Measurements from ENCODE around the gene EARS2. TPM values are rescaled to one million over a fixed set of nuclear protein-coding genes. Genes with fewer than 3 reads are reported as not detected.
A peak's percentile ranks its signal among the peaks of the same experiment; 100 is the strongest.
"Not testable (repeated sequence)": the region's sequence is repeated elsewhere in the genome, so short reads cannot be mapped to it uniquely, and the experiment has no call there.

Gene EARS2
- polyA plus RNA-seq, 1 experiment: 36.0 TPM

- ChIA-PET POLR2A (no interaction called here), CTCF (interaction anchor here (0.6 to 1.0 kb wide), 3 partner anchors 11 to 185 kb away, joined by 3 read pairs; no protein-coding TSS in a partner anchor)
- Histone ChIP-seq H3K9me3 (ENCODE audit: control insufficient read depth, insufficient read depth, low read length) (no peaks in the 10 kb centered on the region), H3K27me3 (ENCODE audit: control insufficient read depth, insufficient read depth, low read length) (no peaks in the 10 kb centered on the region), H3K27ac (ENCODE audit: low read depth, low read length) (no peak overlapping the region), H3K4me3 (ENCODE audit: low read depth, low read length) (no peak overlapping the region)
- no peak for TF ChIP-seq CTCF (IDR thresholded peaks at IDR 0.05; ENCODE audit: low read depth, low read length)
- no peak for DNase-seq (ENCODE audit: low read depth, low spot score)
Measured at GRCh38 chr16:23549938-23550337, 7.2 kb downstream of the EARS2 start.

DNA sequence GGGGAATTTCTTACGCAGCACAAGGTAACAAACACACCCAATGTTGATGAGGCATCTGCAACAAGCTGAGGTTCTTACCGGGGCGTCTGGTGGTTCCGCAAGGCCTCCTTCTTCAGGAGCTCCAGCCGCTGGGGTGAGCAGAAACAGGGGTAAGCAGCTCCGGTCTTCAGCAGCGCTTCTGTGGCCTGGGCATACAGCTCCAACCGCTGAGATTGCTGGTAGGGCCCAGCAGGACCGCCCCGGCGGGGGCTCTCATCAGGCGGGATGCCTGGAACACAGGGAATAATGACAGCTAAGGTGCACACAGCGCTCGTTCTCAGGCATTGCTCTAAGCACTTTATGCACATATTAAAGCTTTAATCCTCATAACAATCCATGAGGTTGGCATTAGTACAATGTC lies 12.7 kb downstream of the EARS2 start:
- CTCF ChIA-PET: no interaction called here
- TF ChIP-seq CTCF (IDR thresholded peaks at IDR 0.05; ENCODE audit: low read depth, low read length): no peak

GRCh38 chr16:23540817-23541178 lies 16.4 kb downstream of the EARS2 start:
- H3K4me3 ChIP-seq (ENCODE audit: low read depth, low read length); H3K9me3 ChIP-seq (ENCODE audit: control insufficient read depth, insufficient read depth, low read length); H3K27ac ChIP-seq (ENCODE audit: low read depth, low read length); POLR2A ChIA-PET; DNase-seq (ENCODE audit: low read depth, low spot score); H3K27me3 ChIP-seq (ENCODE audit: control insufficient read depth, insufficient read depth, low read length): not testable (repeated sequence)
- CTCF ChIA-PET: interaction anchor here (3.4 kb wide), 1 partner anchor 17 kb away, joined by 20 read pairs; the partner anchor contains the start of genes EARS2 and UBFD1

More for the DNA sequence above, 12.7 kb downstream of the EARS2 start:
- Histone ChIP-seq H3K4me3 (ENCODE audit: low read depth, low read length) (no peak overlapping the region), H3K9me3 (ENCODE audit: control insufficient read depth, insufficient read depth, low read length) (no peaks in the 10 kb centered on the region), H3K27ac (ENCODE audit: low read depth, low read length) (no peak overlapping the region), H3K27me3 (ENCODE audit: control insufficient read depth, insufficient read depth, low read length) (no peaks in the 10 kb centered on the region)
- POLR2A ChIA-PET: interaction anchor here (0.5 kb wide), 1 partner anchor 30 kb away, joined by 3 read pairs; no protein-coding TSS in a partner anchor
- DNase-seq (ENCODE audit: low read depth, low spot score): no peak

GRCh38 chr16:23539984-23540816 lies 16.9 kb downstream of the EARS2 start:
- POLR2A ChIA-PET: no interaction called here
- TF ChIP-seq CTCF (IDR thresholded peaks at IDR 0.05; ENCODE audit: low read depth, low read length): no peak

DNA sequence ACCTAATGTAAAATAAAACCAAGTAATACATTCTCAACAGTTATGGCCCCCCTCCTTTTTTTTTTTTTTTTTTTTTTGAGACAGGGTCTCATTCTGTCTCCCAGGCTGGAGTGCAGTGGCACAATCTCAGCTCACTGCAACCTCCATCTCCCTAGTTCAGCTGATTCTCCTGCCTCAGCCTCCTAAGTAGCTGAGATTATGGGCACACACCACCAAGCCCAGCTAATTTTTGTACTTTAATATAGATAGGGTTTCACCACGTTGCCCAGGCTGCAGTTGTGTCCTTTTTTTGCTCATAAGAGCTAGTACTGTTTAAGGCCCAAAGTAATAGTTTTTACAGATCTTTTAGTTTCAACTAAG lies 18.3 kb downstream of the EARS2 start:
- Histone ChIP-seq H3K27ac (ENCODE audit: low read depth, low read length) (peak overlapping the region; percentile 52), H3K4me3 (ENCODE audit: low read depth, low read length) (no peak overlapping the region), H3K27me3 (ENCODE audit: control insufficient read depth, insufficient read depth, low read length) (no peaks in the 10 kb centered on the region), H3K9me3 (ENCODE audit: control insufficient read depth, insufficient read depth, low read length) (no peaks in the 10 kb centered on the region; the same call in 1 of the 2 replicates)
- CTCF ChIA-PET: interaction anchor here (1.1 to 3.4 kb wide), 2 partner anchors 11 to 19 kb away, joined by 3 to 20 read pairs; partner anchors contain the start of genes EARS2 and UBFD1
- TF ChIP-seq CTCF (IDR thresholded peaks at IDR 0.05; ENCODE audit: low read depth, low read length): no peak
- no peak for DNase-seq (ENCODE audit: low read depth, low spot score)
- POLR2A ChIA-PET: interaction anchor here (1.2 kb wide), 1 partner anchor 18 kb away, joined by 3 read pairs; the partner anchor contains the start of genes EARS2 and UBFD1

More at GRCh38 chr16:23539984-23540816, 16.9 kb downstream of the EARS2 start:
- CTCF ChIA-PET: interaction anchor here (0.6 to 3.4 kb wide), 3 partner anchors 10 to 135 kb away, joined by 3 to 20 read pairs (median 3); partner anchors contain the start of genes EARS2 and UBFD1
- no peak for DNase-seq (ENCODE audit: low read depth, low spot score)
- H3K9me3 ChIP-seq (ENCODE audit: control insufficient read depth, insufficient read depth, low read length): no peaks in the 10 kb centered on the region; the same call in 1 of the 2 replicates
- H3K27me3 ChIP-seq (ENCODE audit: control insufficient read depth, insufficient read depth, low read length): no peaks in the 10 kb centered on the region
- no peak overlapping the region for H3K27ac ChIP-seq (ENCODE audit: low read depth, low read length)
- no peak overlapping the region for H3K4me3 ChIP-seq (ENCODE audit: low read depth, low read length)
